ENCODE measurements around the gene EPB41L4A. TPM values are rescaled to one million over a fixed set of nuclear protein-coding genes. Genes with fewer than 3 reads are reported as not detected.

The EPB41L4A gene
- total and polyA plus RNA-seq, 8 donors = 4.4 to 77.6 (median 12.1) TPM

- Histone ChIP-seq H3K4me3 (no peak overlapping the region), H3K9me3 (no peaks in the 10 kb centered on the region), H3K27me3 (no peaks in the 10 kb centered on the region), H3K4me1 (no peaks in the 10 kb centered on the region), H3K27ac (no peak overlapping the region), H3K36me3 (no peaks in the 10 kb centered on the region)
- DNase-seq = peak in 1 of 2 donors; percentile 6
- TF ChIP-seq EP300 (IDR thresholded peaks at IDR 0.05) = no peak
- no peak for TF ChIP-seq POLR2AphosphoS5 (IDR thresholded peaks at IDR 0.05)
- TF ChIP-seq CTCF (IDR thresholded peaks at IDR 0.05) = no peak
- TF ChIP-seq POLR2A (IDR thresholded peaks at IDR 0.05) = no peak
- intact Hi-C loops (cut with DNase I; ENCODE audit: low total_unique reads) = no loop called here
- 79 to 94% (median 90%) methylated on average over 4 of the region's 4 CpGs for WGBS, 5 donors
Observed at GRCh38 chr5:112289465-112289864, 129.6 kb downstream of the EPB41L4A start.

GRCh38 chr5:112283943-112284929 lies 134.8 kb downstream of the EPB41L4A start:
- H3K36me3 ChIP-seq = no peaks in the 10 kb centered on the region
- TF ChIP-seq POLR2A (IDR thresholded peaks at IDR 0.05) (no peak), EP300 (IDR thresholded peaks at IDR 0.05) (no peak), CTCF (IDR thresholded peaks at IDR 0.05) (no peak), POLR2AphosphoS5 (IDR thresholded peaks at IDR 0.05) (no peak)
- H3K27ac ChIP-seq = no peak overlapping the region
- intact Hi-C loops (cut with DNase I; ENCODE audit: low total_unique reads) = no loop called here
- no peaks in the 10 kb centered on the region for H3K9me3 ChIP-seq
- no peaks in the 10 kb centered on the region for H3K4me1 ChIP-seq
- no peak overlapping the region for H3K4me3 ChIP-seq
- WGBS, 5 donors = 63 to 78% (median 75%) methylated on average over 5 of the region's 5 CpGs
- DNase-seq = no peak
- H3K27me3 ChIP-seq = no peaks in the 10 kb centered on the region

- Histone ChIP-seq H3K36me3 (no peaks in the 10 kb centered on the region), H3K27ac (no peak overlapping the region), H3K4me3 (no peak overlapping the region), H3K27me3 (no peaks in the 10 kb centered on the region), H3K9me3 (no peaks in the 10 kb centered on the region), H3K4me1 (no peaks in the 10 kb centered on the region)
- intact Hi-C loops (cut with DNase I; ENCODE audit: low total_unique reads) = no loop called here
- TF ChIP-seq POLR2AphosphoS5 (IDR thresholded peaks at IDR 0.05) (no peak), CTCF (IDR thresholded peaks at IDR 0.05) (no peak), EP300 (IDR thresholded peaks at IDR 0.05) (no peak), POLR2A (IDR thresholded peaks at IDR 0.05) (no peak)
- WGBS, 5 donors = 78 to 88% (median 85%) methylated on average over 3 of the region's 3 CpGs
- no peak for DNase-seq
Observed at GRCh38 chr5:112283034-112283582, 136.0 kb downstream of the EPB41L4A start.

GRCh38 chr5:112279082-112279481 lies 140.0 kb downstream of the EPB41L4A start:
- Histone ChIP-seq H3K27ac (no peak overlapping the region), H3K9me3 (no peaks in the 10 kb centered on the region), H3K4me1 (no peaks in the 10 kb centered on the region), H3K4me3 (no peak overlapping the region), H3K36me3 (no peaks in the 10 kb centered on the region), H3K27me3 (no peaks in the 10 kb centered on the region)
- TF ChIP-seq POLR2AphosphoS5 (IDR thresholded peaks at IDR 0.05) = no peak
- no peak for TF ChIP-seq POLR2A (IDR thresholded peaks at IDR 0.05)
- no peak for TF ChIP-seq EP300 (IDR thresholded peaks at IDR 0.05)
- TF ChIP-seq CTCF (IDR thresholded peaks at IDR 0.05) = no peak
- no peak for DNase-seq
- WGBS, 5 donors = 88 to 93% (median 90%) methylated on average over 5 of the region's 5 CpGs
- intact Hi-C loops (cut with DNase I; ENCODE audit: low total_unique reads) = no loop called here

All from stomach (tissue), 9 donors.